Stomach (tissue), 9 donors: ENCODE data around the gene SLC16A1. TPM values are rescaled to one million over a fixed set of nuclear protein-coding genes. Genes with fewer than 3 reads are reported as not detected.

Experiments
- DNase-seq, 2 donors: peaks; one replicate each; pipeline versions ENCODE4 v3.0.0 to v3.0.0-alpha.2; 2013 to 2019
- H3K27ac ChIP-seq, 5 donors: fragments of 200-600 bp in 4 of 5; sonication (generic) in 4 of 5; one replicate each; pipeline ENCODE4 v1.5.1; 2013 to 2019; ENCODE audit warnings: mild to moderate bottlenecking in 1 of 5, moderate library complexity in 1 of 5
- H3K27me3 ChIP-seq, 3 donors: fragments of 200-600 bp; sonication (generic); one replicate each; pipeline ENCODE4 v1.5.1; 2017 to 2019; ENCODE audit warnings: mixed run types in 1 of 3
- H3K36me3 ChIP-seq, 4 donors: fragments of 200-600 bp; sonication (generic); 1 replicate in 3 of 4; 2 replicates in 1 of 4; pipeline ENCODE4 v1.5.1; 2016 to 2019
- H3K4me1 ChIP-seq, 4 donors: fragments of 200-600 bp; sonication (generic); one replicate each; pipeline ENCODE4 v1.5.1; 2016 to 2019
- H3K4me3 ChIP-seq, 4 donors: fragments of 200-600 bp; sonication (generic) in 3 of 4; one replicate each; pipeline ENCODE4 v1.5.1; 2016 to 2019; ENCODE audit warnings: mild to moderate bottlenecking in 1 of 4
- H3K9me3 ChIP-seq, 4 donors: fragments of 200-600 bp; sonication (generic); one replicate each; pipeline ENCODE4 v1.5.1; 2016 to 2019
- CTCF ChIP-seq, 7 experiments: fragments of 450-650 bp in 4 of 7; fragments of 200-600 bp in 3 of 7; sonication (generic) in 3 of 7; IDR thresholded peaks; one replicate each; pipeline ENCODE4 v1.5.1; 2016 to 2019; ENCODE audit warnings: antibody characterized with exemption in 7 of 7, control low read depth in 2 of 7, mild to moderate bottlenecking in 1 of 7
- EP300 ChIP-seq: sonication (generic); formaldehyde crosslinking; IDR thresholded peaks from one replicate; pipeline ENCODE4 v1.6.1; 2017; ENCODE audit warnings: antibody characterized with exemption
- POLR2A ChIP-seq, 4 donors: fragments of 450-650 bp; IDR thresholded peaks; one replicate each; pipeline ENCODE4 v1.6.1; 2016; ENCODE audit warnings: antibody characterized with exemption in 4 of 4, control low read depth in 2 of 4, mild to moderate bottlenecking in 1 of 4, moderate library complexity in 1 of 4
- POLR2AphosphoS5 ChIP-seq, 3 donors: sonication (generic); formaldehyde crosslinking; IDR thresholded peaks; one replicate each; pipeline ENCODE4 v1.6.1; 2016; ENCODE audit warnings: antibody characterized with exemption in 3 of 3
- WGBS, 5 donors: extraction: QIAGEN DNeasy Blood & Tissue Kit in 3 of 5; methylation state at CpG; one replicate each; pipeline versions ENCODE4 v1.1.5 to v1.1.7; 2013 to 2018; 5-methylcytosine and 5-hydroxymethylcytosine counted together
- intact Hi-C: fragments of 100-400 bp; cut with DNase I; formaldehyde crosslinking; loops from one replicate; pipeline ENCODE4 v1.15.1; 2023; ENCODE audit warnings: low total_unique reads
- polyA plus RNA-seq, 3 donors: library from polyadenylated mRNA; stranded (reverse); fragments of 200-250 nt; gene quantifications; one replicate each; pipeline ENCODE4 v1.2.3, GENCODE V29; 2013
- total RNA-seq, 5 donors: library from RNA; depleted of rRNA; stranded (reverse); fragments of >200 nt; gene quantifications; one replicate each; pipeline versions ENCODE4 v1.1.0 to v1.2.3, GENCODE V29; 2014 to 2016
- donor health status: healthy with polysubstance abuse.
- donor health status: Bipolar disorder and iron deficiency.
- donor health status: healthy.

SLC16A1 gene
- total and polyA plus RNA-seq, 8 donors, result 4.9 to 127 (median 13.2) TPM

GRCh38 chr1:112939810-112940209, 16.2 kb downstream of the SLC16A1 start:
- Histone ChIP-seq H3K36me3 (peaks cover 0 to 4% (median 0%) of the 10 kb centered on the region in 4 donors), H3K4me3 (no peak overlapping the region), H3K9me3 (no peaks in the 10 kb centered on the region), H3K27me3 (no peaks in the 10 kb centered on the region), H3K4me1 (peaks cover 0 to 31% (median 14%) of the 10 kb centered on the region in 4 donors), H3K27ac (no peak overlapping the region)
- intact Hi-C loops, result no loop called here
- no peak for TF ChIP-seq CTCF (IDR thresholded peaks at IDR 0.05)
- TF ChIP-seq POLR2AphosphoS5 (IDR thresholded peaks at IDR 0.05), result no peak
- no peak for TF ChIP-seq EP300
- no peak for TF ChIP-seq POLR2A (IDR thresholded peaks at IDR 0.05)
- no peak for DNase-seq
- 67 to 93% (median 84%) methylated on average over 3 of the region's 3 CpGs for WGBS, 5 donors

GRCh38 chr1:112938210-112938609, 17.8 kb downstream of the SLC16A1 start:
- WGBS, 5 donors, result 51 to 62% (median 55%) methylated on average over 3 of the region's 3 CpGs

GRCh38 chr1:112937495-112937894, 18.5 kb downstream of the SLC16A1 start:
- no peaks in the 10 kb centered on the region for H3K36me3 ChIP-seq
- DNase-seq, result no peak
- intact Hi-C loops, result no loop called here
- H3K27ac ChIP-seq, result peak overlapping the region in 2 of 5 donors; percentile 15 to 20
- peaks cover 0 to 33% (median 14%) of the 10 kb centered on the region in 4 donors for H3K4me1 ChIP-seq
- H3K9me3 ChIP-seq, result no peaks in the 10 kb centered on the region
- no peaks in the 10 kb centered on the region for H3K27me3 ChIP-seq
- TF ChIP-seq POLR2AphosphoS5 (IDR thresholded peaks at IDR 0.05), result no peak
- no peak for TF ChIP-seq EP300
- TF ChIP-seq CTCF (IDR thresholded peaks at IDR 0.05), result no peak
- TF ChIP-seq POLR2A (IDR thresholded peaks at IDR 0.05), result no peak
- H3K4me3 ChIP-seq, result no peak overlapping the region

More at GRCh38 chr1:112938210-112938609, 17.8 kb downstream of the SLC16A1 start:
- no peaks in the 10 kb centered on the region for H3K9me3 ChIP-seq
- peak overlapping the region in 1 of 5 donors; percentile 10 for H3K27ac ChIP-seq
- TF ChIP-seq EP300 (no peak), POLR2AphosphoS5 (IDR thresholded peaks at IDR 0.05) (no peak), POLR2A (IDR thresholded peaks at IDR 0.05) (no peak), CTCF (IDR thresholded peaks at IDR 0.05) (no peak)
- H3K27me3 ChIP-seq, result no peaks in the 10 kb centered on the region
- DNase-seq, result peak in 1 of 2 donors; percentile 24
- H3K36me3 ChIP-seq, result peaks cover 0 to 3% (median 0%) of the 10 kb centered on the region in 4 donors
- intact Hi-C loops, result no loop called here
- H3K4me3 ChIP-seq, result no peak overlapping the region
- H3K4me1 ChIP-seq, result peaks cover 0 to 33% (median 14%) of the 10 kb centered on the region in 4 donors

GRCh38 chr1:112937070-112937469, 18.9 kb downstream of the SLC16A1 start:
- Histone ChIP-seq H3K9me3 (no peaks in the 10 kb centered on the region), H3K4me1 (peaks cover 0 to 33% (median 14%) of the 10 kb centered on the region in 4 donors), H3K36me3 (no peaks in the 10 kb centered on the region), H3K27ac (peak overlapping the region in 2 of 5 donors; percentile 15 to 20), H3K4me3 (no peak overlapping the region), H3K27me3 (no peaks in the 10 kb centered on the region)
- intact Hi-C loops, result no loop called here
- DNase-seq, result peak in 1 of 2 donors; percentile 30
- 41 to 48% (median 47%) methylated on average over 2 of the region's 2 CpGs for WGBS, 5 donors
- no peak for TF ChIP-seq POLR2AphosphoS5 (IDR thresholded peaks at IDR 0.05)
- no peak for TF ChIP-seq POLR2A (IDR thresholded peaks at IDR 0.05)
- no peak for TF ChIP-seq EP300

- intact Hi-C loops, result no loop called here
- no peak overlapping the region for H3K27ac ChIP-seq
- no peak for TF ChIP-seq CTCF (IDR thresholded peaks at IDR 0.05)
- no peak for TF ChIP-seq POLR2AphosphoS5 (IDR thresholded peaks at IDR 0.05)
- TF ChIP-seq EP300, result no peak
- no peak for TF ChIP-seq POLR2A (IDR thresholded peaks at IDR 0.05)
- no peak overlapping the region for H3K4me3 ChIP-seq
- H3K4me1 ChIP-seq, result peaks cover 0 to 33% (median 14%) of the 10 kb centered on the region in 4 donors
- no peaks in the 10 kb centered on the region for H3K9me3 ChIP-seq
- no peak for DNase-seq
- no peaks in the 10 kb centered on the region for H3K27me3 ChIP-seq
- no peaks in the 10 kb centered on the region for H3K36me3 ChIP-seq
Measured at GRCh38 chr1:112935461-112936111, 20.4 kb downstream of the SLC16A1 start.
